Limb (tissue), 2 donors: ENCODE results near the gene ZNF334.

Experiments used
- DNase-seq, 2 donors: peaks; one replicate each; pipeline ENCODE4 v3.0.0-alpha.2; 2016; ENCODE audit errors: extremely low spot score in 2 of 2

The ZNF334 gene

GRCh38 chr20:46545827-46546138, 32.4 kb upstream of the ZNF334 start:
- DNase-seq = no peak

DNA sequence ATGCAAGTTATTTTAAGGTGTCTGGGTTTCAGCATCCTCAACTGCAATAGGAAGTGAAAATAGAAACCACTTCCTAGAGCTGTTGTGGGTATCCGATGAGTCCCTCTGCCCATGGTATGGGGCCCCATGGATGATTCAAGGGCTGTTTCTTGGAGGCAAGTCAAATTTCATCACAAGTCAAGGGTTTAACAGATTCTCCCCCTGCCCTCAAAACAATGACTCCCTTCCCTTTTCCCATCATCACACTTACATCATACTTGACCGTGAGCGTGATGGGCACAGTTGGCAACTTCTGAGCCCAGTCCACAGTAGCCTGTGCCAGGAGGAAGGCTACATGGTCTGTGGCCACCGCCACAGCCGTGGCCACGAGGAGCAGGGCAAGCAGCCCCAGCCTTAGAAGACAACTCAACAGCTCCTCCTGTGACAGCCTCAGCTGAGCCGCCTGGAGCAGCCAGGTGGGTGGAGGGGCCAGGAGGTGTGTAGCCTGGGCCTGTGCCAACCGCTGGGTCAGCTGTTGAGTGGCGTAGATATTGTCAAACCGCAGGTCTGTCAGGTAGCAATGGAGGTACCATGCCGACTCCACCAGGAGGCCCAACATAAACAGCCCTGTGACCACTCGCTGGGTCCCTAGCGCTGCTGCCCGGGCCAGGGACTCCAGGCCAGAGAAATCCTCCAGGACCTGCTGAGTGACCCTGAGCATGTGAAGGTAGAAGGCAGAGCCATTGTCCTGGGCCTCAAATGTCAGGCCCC, 31.9 kb upstream of the ZNF334 start:
- DNase-seq = no peak

GRCh38 chr20:46544576-46544975, 31.2 kb upstream of the ZNF334 start:
- no peak for DNase-seq

DNA sequence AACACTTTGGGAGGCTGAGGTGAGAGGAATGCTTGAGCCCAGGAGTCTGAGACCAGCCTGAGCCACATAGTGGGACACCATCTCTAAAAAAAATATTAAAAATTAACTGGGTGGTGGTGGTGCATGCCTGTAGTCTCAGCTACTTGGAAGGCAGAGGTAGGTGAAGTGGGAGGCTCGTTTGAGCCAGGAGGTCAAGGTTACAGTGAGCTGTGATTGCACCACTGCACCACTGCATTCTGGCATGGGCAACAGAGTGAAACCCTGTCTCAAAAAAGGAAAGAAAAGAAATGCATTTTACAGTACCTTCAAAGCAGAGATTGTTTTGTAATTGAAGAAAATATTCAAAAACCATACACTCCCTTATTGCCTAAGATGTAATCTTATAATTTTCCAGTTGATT, 30.6 kb upstream of the ZNF334 start:
- no peak for DNase-seq

GRCh38 chr20:46543033-46543432, 29.7 kb upstream of the ZNF334 start:
- no peak for DNase-seq

- DNase-seq = no peak
These were observed 28.0 kb upstream of the ZNF334 start for GRCh38 chr20:46541229-46541935.

- DNase-seq = no peak
These were observed 25.8 kb upstream of the ZNF334 start for GRCh38 chr20:46539113-46539512.

- DNase-seq = no peak
These were observed 17.3 kb upstream of the ZNF334 start for GRCh38 chr20:46530640-46531039.

DNA sequence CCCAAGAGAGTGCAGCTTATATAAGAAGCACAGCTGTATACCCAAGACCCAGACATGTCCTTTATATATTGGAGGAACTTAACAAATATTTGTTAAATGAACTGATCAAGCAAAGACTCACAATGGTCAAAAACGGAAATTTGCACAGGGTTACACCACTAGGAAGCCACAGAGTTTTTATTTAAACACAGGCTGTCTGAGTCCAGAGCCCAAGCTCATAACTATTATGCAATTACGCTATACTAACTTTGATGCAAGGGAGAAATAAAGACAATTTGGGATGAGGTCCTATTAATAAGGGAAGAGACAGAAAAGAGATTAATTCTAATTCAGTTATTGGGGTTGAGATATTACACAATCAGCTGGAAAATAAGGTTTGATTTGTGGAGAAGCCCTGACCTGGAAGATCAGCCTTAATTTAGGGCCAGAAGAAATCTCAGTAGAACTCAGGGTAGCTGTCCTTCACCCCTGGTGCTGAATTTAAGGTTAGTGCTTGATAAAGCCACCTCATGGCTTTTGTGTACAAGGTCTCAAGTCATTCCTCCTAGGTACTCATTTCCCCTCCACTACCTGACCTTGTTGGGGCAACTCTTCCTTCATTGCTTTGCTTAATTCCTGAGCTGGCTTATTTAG, 10.5 kb upstream of the ZNF334 start:
- DNase-seq = no peak

GRCh38 chr20:46523108-46523507, 9.7 kb upstream of the ZNF334 start:
- DNase-seq = no peak

DNA sequence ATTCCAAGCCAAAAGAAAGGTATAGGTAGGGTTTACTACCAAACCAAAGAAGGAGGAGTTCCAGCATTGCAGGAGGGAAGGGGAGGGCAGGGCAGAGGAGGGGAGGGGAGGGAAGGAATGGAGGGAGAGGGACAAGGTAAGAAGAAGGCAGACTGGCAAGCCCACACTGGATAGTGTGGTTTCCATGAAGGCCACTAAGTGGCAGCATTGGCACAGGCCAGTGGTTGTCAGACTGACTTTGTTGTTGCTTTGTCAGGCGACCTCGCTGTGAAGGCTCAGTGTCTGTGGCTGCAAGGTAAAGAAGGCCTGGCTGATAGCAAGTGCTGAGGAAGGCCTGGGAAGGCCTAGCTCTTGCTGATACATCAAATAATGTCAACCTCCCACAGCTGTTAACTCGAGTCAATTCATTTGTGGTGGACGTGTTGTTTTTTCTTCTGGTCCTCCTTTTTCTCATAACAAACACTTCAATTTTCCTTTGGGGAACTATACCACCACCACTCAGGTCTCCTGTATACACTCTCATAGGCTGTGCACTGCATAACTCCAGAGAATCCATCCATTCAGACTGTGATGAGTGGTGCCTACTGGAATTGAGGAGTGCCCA, 7.7 kb upstream of the ZNF334 start:
- peak; percentile 8 to 43 for DNase-seq

DNA sequence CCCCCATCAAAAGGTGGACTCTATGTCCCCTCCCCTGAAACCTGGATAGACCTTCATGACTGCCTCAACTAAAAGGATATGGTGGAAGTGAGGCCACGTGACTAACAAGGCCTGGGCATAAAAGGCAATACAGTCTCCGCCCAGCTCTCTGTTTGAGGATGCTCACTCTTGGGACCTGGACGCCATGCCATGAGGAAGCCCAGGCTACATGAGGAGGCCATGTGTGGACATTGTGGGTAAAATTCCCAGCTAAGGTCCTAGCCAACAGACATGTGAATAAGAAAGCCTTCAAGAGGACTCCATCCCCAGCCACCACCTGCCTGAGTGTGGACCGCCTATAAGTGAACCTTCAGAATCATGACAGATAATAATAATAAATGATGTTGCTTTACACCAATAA, 7.2 kb upstream of the ZNF334 start:
- no peak for DNase-seq

DNA sequence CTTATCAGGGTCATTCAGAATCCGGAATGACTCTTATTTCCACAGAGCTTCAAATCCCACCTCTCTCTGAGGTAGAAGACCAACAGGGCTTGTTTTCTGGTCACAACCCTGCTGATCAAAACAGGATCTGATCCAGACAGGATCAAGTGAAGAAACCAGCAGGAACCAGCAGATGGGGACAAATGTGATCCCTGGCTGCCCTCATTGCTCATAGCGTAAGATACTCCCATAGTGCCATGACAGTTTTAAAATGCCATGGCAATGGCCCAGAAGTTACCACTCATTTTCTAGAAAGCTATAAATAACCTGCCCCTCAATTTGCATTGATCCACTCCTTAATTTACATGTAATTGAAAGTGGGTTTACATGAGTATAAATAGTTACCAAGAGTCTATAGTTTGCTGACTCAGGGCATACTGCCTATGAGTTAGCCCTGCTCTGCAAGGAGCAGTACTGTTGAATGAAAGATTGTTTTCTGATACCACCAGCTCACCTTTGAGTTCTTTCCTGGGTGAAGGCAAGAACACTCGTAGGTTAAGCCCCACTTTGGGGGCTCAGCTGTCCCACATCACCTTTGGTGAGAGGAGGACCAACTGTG, 6.2 kb upstream of the ZNF334 start:
- DNase-seq = no peak

DNA sequence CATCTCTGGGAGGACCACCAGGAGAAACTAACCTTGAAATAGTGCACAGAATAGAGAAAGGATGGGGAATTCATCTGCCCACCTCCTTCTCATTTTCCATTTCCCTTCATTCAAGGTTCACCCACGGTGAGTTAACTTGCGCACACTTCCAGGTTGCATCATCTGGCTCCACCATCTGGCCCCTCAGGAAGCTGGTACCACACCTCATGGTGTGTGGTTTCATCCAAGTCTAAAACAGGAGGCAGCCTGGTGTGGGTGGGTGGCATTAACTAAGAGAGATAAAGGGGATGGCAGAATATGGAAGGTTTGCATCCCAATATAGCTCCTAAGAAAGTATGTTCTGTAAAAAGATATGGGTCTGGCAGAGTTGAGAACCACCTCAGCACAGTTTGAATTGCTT, 3.8 kb downstream of the ZNF334 start:
- DNase-seq = no peak

- DNase-seq = no peak
These were observed 5.5 kb downstream of the ZNF334 start for GRCh38 chr20:46507760-46508407.

DNA sequence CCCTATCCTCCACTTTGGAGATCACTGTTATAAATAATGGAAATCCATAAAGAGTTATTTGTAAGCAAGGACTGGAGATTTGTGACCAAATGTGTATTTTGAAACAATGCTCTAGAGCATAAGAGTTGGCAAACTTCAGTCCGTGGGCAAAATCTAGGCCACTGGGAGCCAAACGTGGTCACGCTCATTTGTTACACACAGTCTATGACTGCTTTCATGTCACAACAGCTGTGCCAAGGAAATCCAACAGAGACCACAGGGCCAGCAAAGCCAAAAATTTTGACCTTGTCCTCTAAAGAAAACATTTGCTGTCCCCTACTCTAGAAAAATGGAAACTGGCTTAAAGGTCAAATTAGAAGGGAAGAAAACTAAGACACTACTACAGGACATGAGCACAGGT, 7.9 kb downstream of the ZNF334 start:
- DNase-seq = no peak

DNA sequence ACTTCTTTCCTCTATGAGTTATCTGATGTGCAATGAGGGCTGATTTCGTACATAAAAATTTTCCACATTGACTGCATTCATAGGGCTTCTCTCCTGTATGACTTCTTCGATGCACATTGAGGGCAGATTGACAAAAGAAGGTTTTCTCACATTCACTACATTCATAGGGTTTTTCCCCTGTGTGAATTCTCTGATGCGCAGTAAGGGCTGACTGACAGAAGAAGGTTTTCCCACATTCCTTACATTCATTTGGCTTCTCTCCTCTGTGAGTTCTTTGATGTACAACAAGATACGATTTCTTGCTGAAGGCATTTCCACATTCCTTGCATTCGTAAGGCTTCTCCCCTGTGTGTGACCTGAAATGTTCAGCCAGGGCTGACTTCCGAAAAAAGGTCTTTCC, 11.4 kb downstream of the ZNF334 start:
- DNase-seq = no peak

GRCh38 chr20:46501337-46501942, 11.9 kb downstream of the ZNF334 start:
- DNase-seq = no peak

DNA sequence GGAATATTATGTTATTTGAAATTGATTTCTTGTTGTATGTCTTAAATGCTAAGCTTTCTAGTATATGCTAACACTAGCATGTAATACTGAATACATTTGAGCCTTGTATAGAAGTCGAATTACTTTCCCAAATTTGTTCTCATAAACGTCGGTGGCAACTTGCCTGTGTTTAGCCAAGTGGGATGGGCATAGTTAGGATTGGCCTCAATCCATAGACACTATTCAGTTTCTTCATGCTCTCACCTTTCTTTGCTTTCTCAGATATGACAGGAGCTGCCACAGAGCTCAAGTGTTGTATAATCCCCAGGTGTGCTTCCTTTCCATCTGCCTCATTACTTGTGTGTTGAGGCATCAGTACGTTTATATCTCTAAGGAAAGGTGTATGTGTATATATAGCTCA, 19.3 kb downstream of the ZNF334 start:
- DNase-seq = no peak

DNA sequence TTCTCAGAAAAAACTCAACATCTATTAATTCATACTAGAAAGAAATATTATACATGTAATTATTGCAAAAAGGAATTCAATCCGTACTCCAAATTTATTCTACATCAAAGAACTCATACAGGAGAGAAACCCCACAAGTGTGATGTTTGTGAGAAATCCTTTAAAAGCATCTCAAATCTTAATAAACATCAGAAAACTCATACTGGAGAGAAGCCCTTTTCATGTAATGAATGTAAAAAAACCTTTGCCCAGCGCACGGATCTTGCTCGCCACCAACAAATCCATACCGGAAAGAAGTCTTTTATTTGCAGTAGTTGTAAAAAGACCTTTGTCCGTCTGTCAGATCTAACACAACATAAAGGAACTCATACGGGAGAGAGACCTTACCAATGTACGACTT, 22.0 kb downstream of the ZNF334 start:
- no peak for DNase-seq

DNA sequence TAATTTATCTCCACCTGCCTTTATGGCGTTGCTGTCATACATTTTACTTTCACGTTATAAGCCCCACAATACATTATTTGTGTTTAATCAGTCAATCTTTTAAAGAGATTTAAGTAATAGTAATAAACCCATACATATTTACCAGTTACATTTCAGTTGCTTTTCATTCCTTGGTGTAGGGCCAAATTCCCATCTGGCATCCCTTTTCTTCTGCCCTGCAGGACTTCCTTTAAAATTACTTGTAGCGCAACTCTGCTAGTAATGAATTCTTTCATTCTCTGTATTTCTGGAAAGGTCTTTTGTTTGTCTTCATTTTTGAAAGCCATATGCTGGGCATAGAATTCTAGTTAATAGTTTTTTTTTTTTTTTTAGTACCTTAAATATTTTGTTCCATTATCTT, 24.9 kb downstream of the ZNF334 start:
- no peak for DNase-seq
